Colonic mucosa (tissue), 4 donors: ENCODE measurements around the gene LRRC25. TPM values are rescaled to one million over a fixed set of nuclear protein-coding genes. Genes with fewer than 3 reads are reported as not detected.
A peak's percentile ranks its signal among the peaks of the same experiment; 100 is the strongest.

ENCODE experiments used
- DNase-seq: peaks from one replicate; pipeline ENCODE4 v3.0.0-alpha.2; 2020
- H3K27ac ChIP-seq: fragments of 200-600 bp; one replicate; pipeline ENCODE4 v1.8.0; 2021
- H3K27me3 ChIP-seq: fragments of 200-600 bp; one replicate; pipeline ENCODE4 v1.8.0; 2021
- H3K36me3 ChIP-seq: fragments of 200-600 bp; one replicate; pipeline ENCODE4 v1.8.0; 2021
- H3K4me1 ChIP-seq: fragments of 200-600 bp; one replicate; pipeline ENCODE4 v1.8.0; 2021; ENCODE audit warnings: mild to moderate bottlenecking
- H3K4me3 ChIP-seq: fragments of 200-600 bp; one replicate; pipeline ENCODE4 v1.8.0; 2021
- H3K9ac ChIP-seq, 2 donors: one replicate each; pipeline ENCODE4 v1.7.0; 2013; ENCODE audit warnings: control low read depth in 2 of 2, low read depth in 2 of 2, low read length in 2 of 2
- H3K9me3 ChIP-seq: fragments of 200-600 bp; one replicate; pipeline ENCODE4 v1.8.0; 2021
- intact Hi-C: fragments of 100-400 bp; cut with DNase I; formaldehyde crosslinking; loops from one replicate; pipeline ENCODE4 v1.14.1; 2022
- total RNA-seq, 2 donors: library from RNA; stranded (reverse); fragmentation: NEBNext Ultra II Directional in 1 of 2; extraction: Animal tissue kit (Norgen Biotek cat#: 25700) in 1 of 2; gene quantifications; one replicate each; pipeline ENCODE4 v1.2.1, GENCODE V29; 2021
- TF ChIP-seq, protein P1 (sequence below): fragments of 200-600 bp; IDR thresholded peaks from one replicate; pipeline ENCODE4 v1.8.0; 2022; ENCODE audit warnings: antibody characterized with exemption, mild to moderate bottlenecking
- donor health status: healthy.
- donor health status: DM: no; HTN: no; CAD: no.
- donor health status: DM: no; HTN: no; CAD: no.

LRRC25 gene
- total RNA-seq, 2 donors from 2014 or later, result 1.4 to 3.9 TPM

DNA sequence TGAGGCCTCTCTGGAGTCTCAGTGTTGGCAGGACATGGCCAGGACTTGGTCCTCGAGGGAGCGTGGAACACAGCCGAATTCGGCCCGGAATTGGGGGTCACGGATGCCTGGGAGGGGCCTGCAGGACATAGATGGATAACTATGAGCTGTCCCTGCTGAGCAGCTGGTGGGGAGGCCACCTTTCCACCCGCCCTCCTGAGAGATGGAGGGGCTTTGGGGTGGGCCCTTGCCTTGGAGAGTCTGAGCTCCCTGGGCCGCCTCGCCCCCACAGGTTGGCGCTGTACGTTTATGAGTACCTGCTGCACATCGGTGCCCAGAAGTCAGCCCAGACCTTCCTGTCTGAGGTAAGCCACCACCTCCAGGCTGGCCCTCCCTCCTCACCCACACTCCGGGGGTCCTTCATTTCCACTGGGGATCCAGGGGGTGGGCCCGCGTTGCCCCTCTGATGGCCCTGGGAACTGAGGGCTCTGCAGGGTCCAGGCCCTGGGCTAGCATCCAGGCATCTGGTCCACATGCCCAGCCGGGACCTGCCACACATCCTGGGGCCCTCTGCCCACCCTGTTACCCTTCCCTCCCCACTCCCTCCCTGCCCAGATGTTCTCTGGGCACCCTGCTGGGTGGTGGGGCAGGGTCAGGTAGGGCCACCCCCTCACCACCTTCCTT, 29.8 kb upstream of the LRRC25 start:
- H3K27ac ChIP-seq, result no peak overlapping the region
- H3K4me1 ChIP-seq, result peaks cover 6% of the 10 kb centered on the region
- intact Hi-C loops, result no loop called here
- no peaks in the 10 kb centered on the region for H3K9me3 ChIP-seq
- no peak for DNase-seq
- TF ChIP-seq, protein P1, sequence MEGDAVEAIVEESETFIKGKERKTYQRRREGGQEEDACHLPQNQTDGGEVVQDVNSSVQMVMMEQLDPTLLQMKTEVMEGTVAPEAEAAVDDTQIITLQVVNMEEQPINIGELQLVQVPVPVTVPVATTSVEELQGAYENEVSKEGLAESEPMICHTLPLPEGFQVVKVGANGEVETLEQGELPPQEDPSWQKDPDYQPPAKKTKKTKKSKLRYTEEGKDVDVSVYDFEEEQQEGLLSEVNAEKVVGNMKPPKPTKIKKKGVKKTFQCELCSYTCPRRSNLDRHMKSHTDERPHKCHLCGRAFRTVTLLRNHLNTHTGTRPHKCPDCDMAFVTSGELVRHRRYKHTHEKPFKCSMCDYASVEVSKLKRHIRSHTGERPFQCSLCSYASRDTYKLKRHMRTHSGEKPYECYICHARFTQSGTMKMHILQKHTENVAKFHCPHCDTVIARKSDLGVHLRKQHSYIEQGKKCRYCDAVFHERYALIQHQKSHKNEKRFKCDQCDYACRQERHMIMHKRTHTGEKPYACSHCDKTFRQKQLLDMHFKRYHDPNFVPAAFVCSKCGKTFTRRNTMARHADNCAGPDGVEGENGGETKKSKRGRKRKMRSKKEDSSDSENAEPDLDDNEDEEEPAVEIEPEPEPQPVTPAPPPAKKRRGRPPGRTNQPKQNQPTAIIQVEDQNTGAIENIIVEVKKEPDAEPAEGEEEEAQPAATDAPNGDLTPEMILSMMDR, result no peak
- H3K36me3 ChIP-seq, result no peaks in the 10 kb centered on the region
- H3K4me3 ChIP-seq, result no peak overlapping the region
- H3K27me3 ChIP-seq, result no peaks in the 10 kb centered on the region
- no peak overlapping the region for H3K9ac ChIP-seq

DNA sequence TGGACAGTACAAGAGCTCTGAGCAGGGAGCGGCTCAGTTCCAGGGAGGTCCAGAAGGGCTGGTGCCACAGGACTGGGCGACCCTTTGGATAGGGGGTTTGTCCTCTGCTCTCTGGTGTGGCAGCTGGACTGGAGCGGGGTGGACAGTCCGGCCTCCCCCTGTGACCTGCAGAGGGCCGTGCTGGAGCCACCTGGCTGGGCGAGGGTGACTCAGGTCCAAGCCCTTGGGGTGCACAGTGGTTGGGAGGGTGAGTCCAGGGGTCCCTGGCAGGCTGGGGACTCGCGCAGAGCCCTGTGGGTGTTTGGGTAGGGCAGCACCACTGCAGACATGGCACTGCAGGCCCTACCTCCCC, 29.0 kb upstream of the LRRC25 start:
- DNase-seq, result no peak
- peak overlapping the region; percentile 46 to 50 for H3K9ac ChIP-seq
- H3K27me3 ChIP-seq, result no peaks in the 10 kb centered on the region
- no peak overlapping the region for H3K4me3 ChIP-seq
- peaks cover 6% of the 10 kb centered on the region for H3K4me1 ChIP-seq
- intact Hi-C loops, result no loop called here
- H3K9me3 ChIP-seq, result no peaks in the 10 kb centered on the region
- no peak overlapping the region for H3K27ac ChIP-seq
- no peaks in the 10 kb centered on the region for H3K36me3 ChIP-seq
- TF ChIP-seq, protein P1, result no peak

DNA sequence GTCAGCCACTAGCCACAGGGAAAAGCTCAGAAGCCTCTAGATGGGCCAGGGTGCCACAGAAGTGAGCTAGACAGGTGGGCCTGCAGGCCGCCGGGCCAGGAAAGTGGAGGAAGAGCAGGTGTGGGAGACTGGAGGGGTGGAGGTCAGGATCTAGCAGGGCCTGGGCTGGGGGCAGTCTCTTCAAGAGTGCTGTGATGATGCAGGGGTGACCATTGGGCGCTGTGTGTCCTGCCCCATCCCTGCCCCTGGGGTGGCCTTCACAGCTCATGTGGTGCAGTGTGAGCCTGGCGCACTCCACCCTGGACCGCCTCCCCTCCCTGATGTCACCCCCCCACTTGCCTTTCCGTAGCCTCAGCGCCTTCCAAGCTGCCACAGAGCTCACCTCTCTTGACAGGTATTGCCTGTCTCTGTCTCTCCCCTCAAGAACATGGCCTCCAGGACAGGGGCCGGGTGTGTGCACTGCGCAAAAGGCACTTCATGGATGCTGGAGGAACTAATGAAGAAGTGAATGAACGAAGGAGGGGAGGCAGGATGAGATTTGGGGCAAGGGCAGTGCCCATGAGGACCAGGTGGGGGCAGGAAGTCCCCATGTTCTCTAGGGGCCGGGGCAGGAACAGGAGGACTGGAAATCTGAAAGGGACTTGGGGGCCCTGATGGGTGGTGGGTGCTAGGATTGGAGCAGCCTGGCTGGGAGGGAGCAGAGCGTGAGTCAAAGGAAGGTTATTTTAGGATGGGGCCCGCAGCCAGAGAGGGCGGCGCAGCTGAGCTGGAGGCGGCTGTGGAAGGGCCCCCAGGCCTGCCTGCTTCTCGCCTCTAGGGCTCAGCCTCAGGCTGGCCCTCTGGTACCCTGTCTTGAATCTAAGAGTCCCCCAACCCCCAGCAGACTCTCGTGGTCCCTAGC, 28.3 kb upstream of the LRRC25 start:
- TF ChIP-seq, protein P1, result no peak
- intact Hi-C loops, result no loop called here
- DNase-seq, result no peak
- Histone ChIP-seq H3K9ac (peak overlapping the region; percentile 46 to 50), H3K27me3 (no peaks in the 10 kb centered on the region), H3K4me1 (peaks cover 11% of the 10 kb centered on the region), H3K9me3 (no peaks in the 10 kb centered on the region), H3K27ac (peak overlapping the region; percentile 22), H3K4me3 (no peak overlapping the region), H3K36me3 (no peaks in the 10 kb centered on the region)

DNA sequence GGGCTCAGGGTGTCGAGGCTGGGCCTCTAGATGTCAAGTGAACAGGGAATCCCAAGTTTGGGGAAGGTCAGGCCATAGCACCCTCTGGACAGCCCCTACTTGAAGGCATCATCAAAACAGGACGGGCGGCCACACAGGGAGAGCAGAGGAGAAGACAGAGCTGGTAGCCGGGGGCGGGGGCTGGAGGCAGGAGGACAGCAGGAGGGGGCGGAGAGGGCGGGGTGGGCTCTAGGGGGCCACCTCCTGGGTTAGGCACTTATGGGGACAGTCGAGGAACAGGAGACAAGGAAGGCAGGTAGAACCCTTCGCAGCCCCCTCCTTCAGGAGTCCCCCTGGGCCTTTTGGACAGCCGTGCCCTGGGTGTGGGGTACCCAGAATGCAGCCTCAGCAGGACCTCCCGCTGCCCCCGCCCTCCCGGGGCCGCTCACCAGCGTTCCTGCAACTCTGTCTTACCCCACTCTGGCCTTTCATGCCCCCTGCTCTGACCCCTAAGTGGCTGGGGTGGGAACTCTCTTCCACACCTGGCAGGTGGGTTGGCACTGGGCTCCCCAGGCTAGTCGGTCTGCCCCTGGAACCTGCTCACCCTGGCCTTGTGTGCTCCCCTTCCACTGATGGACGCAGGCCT, 27.6 kb upstream of the LRRC25 start:
- Histone ChIP-seq H3K9ac (no peak overlapping the region), H3K9me3 (no peaks in the 10 kb centered on the region), H3K36me3 (no peaks in the 10 kb centered on the region), H3K4me1 (peaks cover 17% of the 10 kb centered on the region), H3K27ac (no peak overlapping the region), H3K27me3 (no peaks in the 10 kb centered on the region), H3K4me3 (no peak overlapping the region)
- intact Hi-C loops, result no loop called here
- DNase-seq, result no peak
- TF ChIP-seq, protein P1, result no peak

DNA sequence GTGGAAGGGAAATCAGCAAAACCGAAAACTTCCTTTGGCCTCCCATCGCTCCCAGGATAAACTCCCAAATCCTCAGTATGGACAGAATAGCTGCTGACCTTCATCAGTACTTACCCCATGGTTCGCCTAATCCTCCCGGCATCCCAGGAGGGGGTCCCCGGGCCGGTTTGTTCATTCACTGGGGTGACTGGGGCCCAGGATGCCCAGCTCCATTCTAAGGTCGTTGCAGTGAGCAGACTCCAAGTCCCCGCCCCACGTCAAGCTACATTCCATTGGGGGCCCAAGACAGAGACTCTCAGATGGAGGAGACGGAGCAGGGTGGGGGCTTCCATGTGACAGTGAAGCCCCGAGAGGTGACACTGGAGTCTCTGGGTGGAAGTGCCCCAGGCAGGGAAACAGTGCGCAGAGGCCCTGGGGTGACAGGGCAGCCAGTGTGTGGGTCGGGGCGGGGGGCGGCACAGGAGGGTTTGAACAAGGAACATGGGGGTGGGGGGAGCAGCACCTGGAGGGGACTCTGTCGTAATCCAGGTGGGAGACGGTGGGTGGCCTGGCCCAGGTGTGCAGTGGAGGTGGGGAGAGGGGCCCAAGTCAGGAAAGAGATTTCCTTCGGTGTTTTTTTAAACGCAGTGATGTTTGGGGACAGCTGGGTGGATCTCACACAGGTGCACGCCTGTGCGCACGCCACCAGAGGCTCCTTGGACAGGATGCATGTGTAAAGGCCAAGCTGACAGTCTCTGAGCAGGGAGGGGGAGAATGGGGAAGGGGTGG, 26.9 kb upstream of the LRRC25 start:
- Histone ChIP-seq H3K36me3 (no peaks in the 10 kb centered on the region), H3K9ac (no peak overlapping the region), H3K27ac (no peak overlapping the region), H3K4me1 (peaks cover 15% of the 10 kb centered on the region), H3K4me3 (no peak overlapping the region), H3K27me3 (no peaks in the 10 kb centered on the region), H3K9me3 (no peaks in the 10 kb centered on the region)
- intact Hi-C loops, result no loop called here
- no peak for DNase-seq
- TF ChIP-seq, protein P1, result no peak
